Measurements from ENCODE around the gene CASD1.

DNA sequence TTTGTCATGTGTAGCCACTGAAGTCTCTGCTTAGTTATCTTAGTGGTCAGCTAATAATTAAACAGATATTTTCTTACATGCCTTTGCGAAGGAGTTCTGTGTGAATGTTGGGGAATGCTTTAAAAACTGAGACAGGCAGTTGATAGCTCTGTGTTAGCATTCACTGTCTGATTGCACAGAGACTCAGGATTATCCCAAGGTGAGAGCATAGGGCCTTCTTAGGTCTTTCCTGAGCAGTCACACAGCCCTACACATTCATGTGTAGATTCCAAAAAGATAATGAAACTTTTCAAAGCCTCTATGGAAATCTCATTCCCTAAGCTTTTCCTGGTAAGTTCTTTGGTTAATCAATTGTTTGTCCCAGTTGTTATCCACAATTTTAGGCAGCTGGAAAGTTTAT lies 67.7 kb downstream of the CASD1 start:
- TF ChIP-seq, protein P1, sequence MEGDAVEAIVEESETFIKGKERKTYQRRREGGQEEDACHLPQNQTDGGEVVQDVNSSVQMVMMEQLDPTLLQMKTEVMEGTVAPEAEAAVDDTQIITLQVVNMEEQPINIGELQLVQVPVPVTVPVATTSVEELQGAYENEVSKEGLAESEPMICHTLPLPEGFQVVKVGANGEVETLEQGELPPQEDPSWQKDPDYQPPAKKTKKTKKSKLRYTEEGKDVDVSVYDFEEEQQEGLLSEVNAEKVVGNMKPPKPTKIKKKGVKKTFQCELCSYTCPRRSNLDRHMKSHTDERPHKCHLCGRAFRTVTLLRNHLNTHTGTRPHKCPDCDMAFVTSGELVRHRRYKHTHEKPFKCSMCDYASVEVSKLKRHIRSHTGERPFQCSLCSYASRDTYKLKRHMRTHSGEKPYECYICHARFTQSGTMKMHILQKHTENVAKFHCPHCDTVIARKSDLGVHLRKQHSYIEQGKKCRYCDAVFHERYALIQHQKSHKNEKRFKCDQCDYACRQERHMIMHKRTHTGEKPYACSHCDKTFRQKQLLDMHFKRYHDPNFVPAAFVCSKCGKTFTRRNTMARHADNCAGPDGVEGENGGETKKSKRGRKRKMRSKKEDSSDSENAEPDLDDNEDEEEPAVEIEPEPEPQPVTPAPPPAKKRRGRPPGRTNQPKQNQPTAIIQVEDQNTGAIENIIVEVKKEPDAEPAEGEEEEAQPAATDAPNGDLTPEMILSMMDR (IDR thresholded peaks at IDR 0.05): no peak
- TF ChIP-seq POLR2A (IDR thresholded peaks at IDR 0.05): no peak

Data from esophagus squamous epithelium (tissue), 4 donors.